Activated CD4-positive, alpha-beta T cell treated with anti-CD3 and anti-CD28 coated beads, Interleukin-2, amount 50 U/mL, for 4 hours (primary cell): ENCODE measurements around the gene HCN4.

Source experiments
- DNase-seq, 2 experiments: peaks; one replicate each; pipeline ENCODE4 v3.0.0-alpha.2; 2020

HCN4 gene

GRCh38 chr15:73293773-73294172 is 75.0 kb downstream of the HCN4 start:
- DNase-seq, result no peak

DNA sequence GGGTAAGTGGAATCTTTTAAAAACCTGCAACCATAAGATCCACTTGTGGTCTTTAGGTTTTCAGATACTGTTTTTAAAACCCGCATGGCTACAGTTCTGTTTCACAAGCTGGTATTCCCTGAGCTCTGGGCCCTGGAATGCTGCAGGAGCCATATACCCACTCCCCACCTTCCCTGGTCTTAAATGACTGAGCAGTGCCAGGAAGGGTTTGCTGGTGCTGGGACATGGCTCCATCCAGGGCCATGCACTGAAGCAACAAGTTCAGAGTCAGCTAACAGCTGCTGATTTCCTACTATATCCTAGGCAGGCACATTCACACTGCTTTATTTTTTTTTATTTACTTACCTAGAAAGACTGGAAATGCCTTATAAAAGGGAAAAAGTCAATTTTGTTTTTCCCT is 77.3 kb downstream of the HCN4 start:
- DNase-seq, result no peak

- no peak for DNase-seq
Observed at GRCh38 chr15:73287019-73287418, 81.7 kb downstream of the HCN4 start.

DNA sequence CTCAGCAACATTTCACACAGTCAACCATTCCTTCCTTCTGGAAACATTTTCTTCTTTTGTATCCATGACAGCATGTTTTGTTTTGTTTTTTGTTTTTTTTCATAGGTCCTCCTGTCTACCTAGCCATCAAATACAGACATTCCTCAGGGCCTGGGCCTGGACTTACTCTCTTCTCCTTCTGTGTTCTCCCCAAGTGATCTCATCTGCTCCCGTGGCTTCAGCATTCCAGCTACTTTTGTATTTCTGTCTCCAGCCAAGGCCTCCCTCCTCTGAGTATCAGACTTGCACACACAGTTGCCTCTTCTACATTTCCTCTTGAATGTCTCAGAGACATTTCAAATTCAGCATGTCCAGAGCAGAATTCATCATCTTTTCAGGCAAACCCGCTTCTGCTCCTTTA is 82.4 kb downstream of the HCN4 start:
- no peak for DNase-seq

GRCh38 chr15:73284090-73284716 is 84.6 kb downstream of the HCN4 start:
- no peak for DNase-seq

DNA sequence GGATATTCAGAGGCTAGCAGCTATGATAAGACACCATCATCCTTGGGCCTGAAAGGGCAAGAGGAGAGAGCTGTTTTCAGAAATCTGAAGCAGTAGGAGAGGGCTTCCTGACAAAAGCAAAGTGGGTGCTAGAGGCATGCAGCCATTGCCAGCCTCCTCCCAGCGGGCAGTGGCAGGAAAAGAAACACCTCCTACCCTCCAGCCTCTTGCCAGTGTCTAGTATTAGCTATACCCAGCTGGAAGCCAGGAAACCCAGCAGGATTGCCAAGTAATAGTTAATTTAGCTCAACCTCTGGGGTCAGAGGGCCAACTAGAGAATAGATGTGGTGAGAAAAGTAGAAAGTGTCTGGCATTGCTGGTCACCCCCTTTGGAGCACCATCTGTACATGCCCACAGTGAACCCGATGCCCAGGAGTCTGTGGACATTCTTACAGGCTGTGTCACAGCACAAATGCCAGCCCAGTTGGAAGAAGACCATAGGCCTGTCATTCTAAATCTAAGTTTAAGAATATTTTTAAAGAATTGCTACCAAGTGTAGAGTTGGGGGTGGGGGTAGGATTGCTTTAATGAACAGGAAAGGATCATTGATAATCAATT is 85.3 kb downstream of the HCN4 start:
- no peak for DNase-seq

- DNase-seq, result no peak
Observed at GRCh38 chr15:73282567-73283365, 86.0 kb downstream of the HCN4 start.

DNA sequence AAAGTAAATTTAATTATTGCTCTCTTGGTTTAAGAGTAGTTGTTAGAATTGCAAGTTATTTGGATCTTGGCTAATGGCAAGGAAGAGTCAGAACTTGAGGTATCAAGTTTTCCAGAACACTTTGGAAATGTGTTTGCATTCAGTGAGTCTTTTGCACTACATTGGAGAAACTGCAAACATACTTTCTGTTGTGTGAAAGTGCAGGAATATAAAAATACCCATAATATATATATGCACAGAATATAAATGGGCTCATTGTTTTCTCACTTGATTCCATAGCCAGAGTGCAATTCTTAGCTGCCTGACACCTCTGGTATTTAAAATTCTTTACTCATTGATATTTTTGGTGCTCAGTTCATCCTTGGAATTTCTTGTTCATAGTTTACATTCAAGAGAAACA is 92.9 kb downstream of the HCN4 start:
- no peak for DNase-seq

DNA sequence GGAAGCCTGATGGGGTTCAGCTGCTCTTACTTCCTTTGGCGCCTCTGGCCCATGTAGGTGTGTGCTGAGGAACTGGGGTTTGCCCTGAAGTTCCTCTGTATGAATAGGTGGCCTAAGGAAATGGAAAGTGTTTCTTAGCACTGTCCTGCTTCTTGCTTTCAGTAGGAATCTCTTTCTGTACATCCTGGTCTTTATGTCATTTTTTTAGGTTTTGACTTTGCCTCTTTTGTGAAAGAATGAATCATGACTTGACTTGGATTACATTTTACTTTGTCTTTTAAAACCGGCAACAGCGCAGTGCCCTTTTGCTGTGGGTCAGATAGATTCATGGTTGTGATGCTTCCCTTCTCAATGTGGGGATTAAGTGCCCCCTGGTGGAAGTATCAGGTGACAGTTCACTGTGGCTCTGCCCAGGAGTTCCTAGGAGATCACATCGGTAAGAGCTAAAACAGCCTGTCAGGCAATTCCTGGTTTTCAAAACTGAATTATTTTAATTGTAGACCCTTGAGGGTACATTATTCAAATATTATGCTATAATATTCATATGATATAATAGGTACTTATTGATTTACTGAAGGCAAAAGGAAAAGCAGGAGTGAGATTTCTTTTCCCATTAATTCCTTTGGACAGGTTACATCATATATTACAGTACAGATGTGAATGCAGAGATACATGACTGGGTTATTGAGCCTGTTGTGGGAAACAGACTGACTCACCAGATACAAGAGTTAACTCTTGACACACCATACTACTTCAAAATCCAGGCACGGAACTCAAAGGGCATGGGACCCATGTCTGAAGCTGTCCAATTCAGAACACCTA is 95.4 kb downstream of the HCN4 start:
- DNase-seq, result peak; percentile 17 to 28

- no peak for DNase-seq
Observed at GRCh38 chr15:73270366-73271097, 98.2 kb downstream of the HCN4 start.
